Upper lobe of right lung (tissue), 1 donor: Measurements from ENCODE around the gene CSTPP1. TPM values are rescaled to one million over a fixed set of nuclear protein-coding genes. Genes with fewer than 3 reads are reported as not detected.

Experiments used
- ATAC-seq: fragments of 200-7000 bp; cut with Tn5 transposase; one replicate; pipeline ENCODE4 v1.9.1; 2020; ENCODE audit warnings: mild to moderate bottlenecking, moderate library complexity
- DNase-seq: peaks from one replicate; pipeline ENCODE4 v3.0.0-alpha.2; 2020
- H3K27ac ChIP-seq: fragments of 200-600 bp; one replicate; pipeline ENCODE4 v1.8.0; 2022
- H3K27me3 ChIP-seq: fragments of 200-600 bp; one replicate; pipeline ENCODE4 v1.8.0; 2022; ENCODE audit warnings: mild to moderate bottlenecking
- H3K36me3 ChIP-seq: fragments of 200-600 bp; one replicate; pipeline ENCODE4 v1.8.0; 2022
- H3K4me1 ChIP-seq: fragments of 200-600 bp; one replicate; pipeline ENCODE4 v1.8.0; 2022
- H3K4me3 ChIP-seq: fragments of 200-600 bp; one replicate; pipeline ENCODE4 v1.8.0; 2022; ENCODE audit warnings: mild to moderate bottlenecking
- H3K9me3 ChIP-seq: fragments of 200-600 bp; one replicate; pipeline ENCODE4 v1.8.0; 2022
- intact Hi-C: fragments of 100-400 bp; cut with DNase I; formaldehyde crosslinking; loops from one replicate; pipeline ENCODE4 v1.11.0; 2022
- total RNA-seq: library from RNA; stranded (reverse); fragmentation: NEBNext Ultra II Directional; extraction: Animal tissue kit (Norgen Biotek cat#: 25700); gene quantifications from one replicate; pipeline ENCODE4 v1.2.1, GENCODE V29; 2021
- TF ChIP-seq, protein P1 (sequence below): fragments of 200-600 bp; IDR thresholded peaks from one replicate; pipeline ENCODE4 v1.8.0; 2022; ENCODE audit warnings: antibody characterized with exemption
- donor health status: DM: no; HTN: yes; CAD: no; lungs with severe emphysema.

CSTPP1 gene
- total RNA-seq, 1 donor from 2014 or later = 26.2 TPM

DNA sequence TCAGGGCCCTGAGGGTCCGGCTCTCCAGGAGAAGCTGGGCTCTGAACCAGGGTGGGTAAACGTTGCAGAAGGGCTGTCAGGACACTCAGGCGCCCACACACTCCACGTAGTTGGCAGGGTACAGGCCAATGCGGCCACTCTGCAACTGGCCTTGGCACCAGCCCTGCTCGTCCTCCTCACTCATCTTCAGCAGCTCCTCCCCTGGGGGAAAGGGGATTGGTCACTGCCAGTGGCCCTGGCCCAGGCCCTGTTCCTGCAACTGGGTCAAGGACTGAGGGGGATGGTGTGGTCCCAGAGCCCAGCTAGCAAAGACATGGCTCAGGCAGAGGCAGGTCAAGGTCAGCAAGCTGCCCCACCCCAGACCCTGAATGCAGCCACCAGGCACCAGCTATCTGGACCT is 241.3 kb downstream of the CSTPP1 start:
- peak overlapping the region; percentile 100 for H3K4me3 ChIP-seq

DNA sequence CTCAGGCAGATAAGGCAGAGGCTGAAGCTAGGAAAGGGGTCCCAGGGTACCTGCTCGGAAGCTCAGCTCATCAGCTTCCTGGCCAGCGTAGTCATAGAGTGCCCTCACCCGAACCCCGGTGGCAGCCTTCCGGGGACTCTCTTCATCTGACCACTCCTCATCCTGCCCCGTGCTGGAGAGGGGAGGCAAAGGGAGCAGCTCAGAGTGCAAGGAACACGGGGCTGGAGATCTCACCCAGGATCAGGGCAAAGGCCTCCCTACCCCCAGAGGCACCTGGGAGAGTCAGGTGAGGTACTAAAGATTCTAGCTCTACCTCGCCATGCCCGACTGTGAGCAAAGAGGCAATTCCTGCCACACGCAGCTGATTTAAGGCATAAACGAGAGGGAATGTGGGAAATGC is 241.8 kb downstream of the CSTPP1 start:
- Histone ChIP-seq H3K27ac (peak overlapping the region; percentile 98), H3K36me3 (peaks cover 22% of the 10 kb centered on the region), H3K4me3 (no peak overlapping the region), H3K4me1 (peaks cover 24% of the 10 kb centered on the region), H3K27me3 (no peaks in the 10 kb centered on the region), H3K9me3 (no peaks in the 10 kb centered on the region)
- ATAC-seq = no peak
- no peak for DNase-seq
- TF ChIP-seq, protein P1, sequence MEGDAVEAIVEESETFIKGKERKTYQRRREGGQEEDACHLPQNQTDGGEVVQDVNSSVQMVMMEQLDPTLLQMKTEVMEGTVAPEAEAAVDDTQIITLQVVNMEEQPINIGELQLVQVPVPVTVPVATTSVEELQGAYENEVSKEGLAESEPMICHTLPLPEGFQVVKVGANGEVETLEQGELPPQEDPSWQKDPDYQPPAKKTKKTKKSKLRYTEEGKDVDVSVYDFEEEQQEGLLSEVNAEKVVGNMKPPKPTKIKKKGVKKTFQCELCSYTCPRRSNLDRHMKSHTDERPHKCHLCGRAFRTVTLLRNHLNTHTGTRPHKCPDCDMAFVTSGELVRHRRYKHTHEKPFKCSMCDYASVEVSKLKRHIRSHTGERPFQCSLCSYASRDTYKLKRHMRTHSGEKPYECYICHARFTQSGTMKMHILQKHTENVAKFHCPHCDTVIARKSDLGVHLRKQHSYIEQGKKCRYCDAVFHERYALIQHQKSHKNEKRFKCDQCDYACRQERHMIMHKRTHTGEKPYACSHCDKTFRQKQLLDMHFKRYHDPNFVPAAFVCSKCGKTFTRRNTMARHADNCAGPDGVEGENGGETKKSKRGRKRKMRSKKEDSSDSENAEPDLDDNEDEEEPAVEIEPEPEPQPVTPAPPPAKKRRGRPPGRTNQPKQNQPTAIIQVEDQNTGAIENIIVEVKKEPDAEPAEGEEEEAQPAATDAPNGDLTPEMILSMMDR = no peak
- intact Hi-C loops = no loop called here

More for the DNA sequence above, 241.3 kb downstream of the CSTPP1 start:
- TF ChIP-seq, protein P1 = no peak
- Histone ChIP-seq H3K27ac (peak overlapping the region; percentile 98), H3K27me3 (no peaks in the 10 kb centered on the region), H3K4me1 (peaks cover 24% of the 10 kb centered on the region), H3K9me3 (no peaks in the 10 kb centered on the region), H3K36me3 (peaks cover 27% of the 10 kb centered on the region)
- intact Hi-C loops = no loop called here
- ATAC-seq = no peak
- no peak for DNase-seq

DNA sequence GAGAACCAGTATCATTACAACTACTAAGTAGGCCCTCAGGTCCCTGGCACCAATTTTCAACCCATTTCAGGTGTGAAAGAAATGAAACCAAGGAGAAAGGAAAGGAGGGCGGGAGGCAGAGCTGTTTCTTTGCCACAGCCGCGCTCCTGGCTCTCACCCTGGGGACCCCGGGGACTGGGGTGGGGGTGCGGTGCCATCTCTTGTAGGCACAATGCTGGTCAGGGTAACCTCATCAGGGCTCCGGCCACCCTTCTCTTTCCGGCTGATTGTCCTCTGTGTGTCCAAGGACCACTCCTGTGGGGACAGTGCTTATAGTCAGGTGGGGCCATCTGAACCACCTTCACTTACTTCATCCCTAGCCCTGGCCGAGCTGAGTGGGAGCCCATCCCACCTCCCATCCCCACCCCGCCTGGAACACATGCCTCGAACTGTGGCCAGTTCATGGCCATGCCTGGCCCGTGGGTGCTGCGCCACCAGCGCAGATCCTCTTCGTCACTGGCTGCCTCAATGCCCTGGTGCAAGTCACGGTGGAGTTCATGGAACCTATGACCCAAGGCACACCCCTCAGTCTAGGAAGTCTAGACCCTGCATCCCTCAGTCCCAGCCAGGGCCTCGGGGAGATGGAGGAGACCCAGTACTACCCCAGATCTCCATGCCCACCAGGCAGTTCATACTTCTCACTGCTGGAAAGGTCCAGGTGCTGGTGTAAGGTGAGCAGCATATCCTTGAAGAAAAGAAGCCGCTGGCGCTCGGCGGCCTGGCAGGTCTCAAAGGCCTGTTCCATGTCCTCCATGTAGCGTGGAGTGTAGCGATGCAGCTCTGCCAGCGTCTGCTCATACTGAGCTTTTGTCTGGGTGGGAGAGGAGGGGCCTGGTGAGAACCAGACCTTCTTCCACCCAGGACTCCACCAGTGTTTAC is 242.4 kb downstream of the CSTPP1 start:
- intact Hi-C loops = no loop called here

DNA sequence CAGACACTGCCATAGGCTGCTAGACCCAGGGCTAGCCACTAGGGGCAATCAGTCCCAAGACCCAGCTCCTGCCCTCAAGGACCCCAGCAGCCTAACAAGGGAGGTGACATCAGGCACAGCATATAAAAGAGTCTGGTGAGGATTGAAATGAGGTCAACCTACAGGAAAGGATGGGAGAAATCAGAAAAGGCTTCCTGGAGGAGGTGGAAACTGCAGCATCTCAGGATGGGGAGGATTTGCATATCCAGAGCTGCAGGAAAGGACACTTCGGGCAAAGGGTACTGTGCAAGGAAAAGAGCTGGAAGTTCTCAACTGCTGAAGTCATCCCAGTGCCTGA is 243.1 kb downstream of the CSTPP1 start:
- ATAC-seq = no peak
- H3K4me3 ChIP-seq = no peak overlapping the region
- no peak for DNase-seq
- peaks cover 12% of the 10 kb centered on the region for H3K36me3 ChIP-seq
- H3K27ac ChIP-seq = no peak overlapping the region
- no peaks in the 10 kb centered on the region for H3K27me3 ChIP-seq
- TF ChIP-seq, protein P1 = peak; percentile 47
- H3K9me3 ChIP-seq = no peaks in the 10 kb centered on the region
- intact Hi-C loops = no loop called here
- peaks cover 34% of the 10 kb centered on the region for H3K4me1 ChIP-seq

More for the DNA sequence above, 242.4 kb downstream of the CSTPP1 start:
- no peaks in the 10 kb centered on the region for H3K27me3 ChIP-seq
- no peak overlapping the region for H3K27ac ChIP-seq
- TF ChIP-seq, protein P1 = no peak
- DNase-seq (no peak), ATAC-seq (no peak)
- peaks cover 15% of the 10 kb centered on the region for H3K36me3 ChIP-seq
- no peaks in the 10 kb centered on the region for H3K9me3 ChIP-seq
- peaks cover 28% of the 10 kb centered on the region for H3K4me1 ChIP-seq
- no peak overlapping the region for H3K4me3 ChIP-seq

DNA sequence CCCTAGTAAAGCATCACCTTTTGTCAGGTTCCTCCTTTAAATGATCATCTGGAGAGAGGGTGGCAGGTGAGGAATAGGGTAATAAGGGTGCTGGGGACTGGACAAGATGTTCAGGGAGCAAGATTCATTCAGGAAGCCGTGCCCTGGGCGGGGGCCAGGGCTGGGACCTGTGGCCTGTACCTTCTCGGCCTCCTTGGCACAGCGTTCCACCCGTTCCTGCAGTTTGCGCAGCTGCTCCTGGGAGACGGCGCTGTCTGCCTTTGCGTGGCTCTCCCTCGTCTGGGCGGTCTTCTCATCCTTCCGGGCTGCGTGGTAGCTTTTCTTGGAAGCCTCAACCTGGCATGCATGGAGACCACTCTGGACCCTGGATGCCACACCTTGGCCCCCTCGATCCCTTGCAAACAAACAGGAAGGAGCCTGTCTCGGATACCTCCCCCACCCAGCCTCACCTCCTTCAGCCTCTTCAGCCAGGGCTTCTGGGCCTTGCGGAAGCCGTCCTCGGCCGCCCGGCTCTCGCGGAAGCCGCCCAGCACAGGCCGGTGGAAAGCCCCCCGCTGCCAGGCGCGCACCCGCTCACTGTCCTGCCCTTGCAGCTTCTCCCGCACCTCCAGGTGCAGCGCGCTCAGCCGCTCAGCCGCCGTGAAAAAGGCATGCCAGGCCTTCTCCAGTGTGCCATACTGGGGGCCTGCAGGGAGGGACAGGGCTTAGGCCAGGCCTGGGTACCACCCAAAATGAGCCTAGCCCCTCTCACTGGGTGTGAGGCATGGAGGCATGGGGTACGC is 243.6 kb downstream of the CSTPP1 start:
- H3K27ac ChIP-seq = no peak overlapping the region
- H3K27me3 ChIP-seq = no peaks in the 10 kb centered on the region
- no peak for DNase-seq
- intact Hi-C loops = loop anchor here (10.0 kb wide), 1 partner anchor 175 kb away; the partner anchor contains the start of gene MYBPC3
- H3K36me3 ChIP-seq = peaks cover 7% of the 10 kb centered on the region
- H3K4me3 ChIP-seq = no peak overlapping the region
- no peak for ATAC-seq
- H3K4me1 ChIP-seq = peaks cover 31% of the 10 kb centered on the region
- no peaks in the 10 kb centered on the region for H3K9me3 ChIP-seq
- TF ChIP-seq, protein P1 = no peak
